Ovary (tissue), 10 donors: ENCODE measurements around the gene PRAMEF8. TPM values are rescaled to one million over a fixed set of nuclear protein-coding genes. Genes with fewer than 3 reads are reported as not detected.
"Not testable (repeated sequence)": the region's sequence is repeated elsewhere in the genome, so short reads cannot be mapped to it uniquely, and the experiment has no call there.

Experiments
- DNase-seq, 5 donors: peaks; one replicate each; pipeline ENCODE4 v3.0.0-alpha.2; 2019 to 2020
- H3K27ac ChIP-seq, 2 donors: fragments of 200-600 bp; one replicate each; pipeline versions ENCODE4 v1.5.1 to v1.8.0; 2019 to 2022
- H3K27me3 ChIP-seq: fragments of 200-600 bp; one replicate; pipeline ENCODE4 v1.8.0; 2022
- H3K36me3 ChIP-seq: fragments of 200-600 bp; sonication (generic); one replicate; pipeline ENCODE4 v1.5.1; 2019
- H3K4me1 ChIP-seq: one replicate; pipeline ENCODE4 v1.8.1; 2013; ENCODE audit warnings: mild to moderate bottlenecking, moderate library complexity; ENCODE audit not compliant: insufficient read depth
- H3K4me3 ChIP-seq: fragments of 200-600 bp; sonication (generic); one replicate; pipeline ENCODE4 v1.5.1; 2017
- H3K9me3 ChIP-seq, 2 donors: fragments of 200-600 bp in 1 of 2; sonication (generic) in 1 of 2; one replicate each; pipeline versions ENCODE4 v1.5.1 to v1.8.1; 2013 to 2019; ENCODE audit warnings: mild to moderate bottlenecking in 1 of 2, moderate library complexity in 1 of 2
- WGBS, 3 donors: extraction: QIAGEN DNeasy Blood & Tissue Kit in 1 of 3; methylation state at CpG; one replicate each; pipeline versions ENCODE4 v1.1.5 to v1.1.7; 2013 to 2017; 5-methylcytosine and 5-hydroxymethylcytosine counted together
- intact Hi-C, 4 donors: fragments of 100-400 bp; cut with DNase I; formaldehyde crosslinking; loops; one replicate each; pipeline versions ENCODE4 v1.11.0 to v1.15.1; 2022 to 2023
- long read RNA-seq, 3 donors: library from polyadenylated mRNA in 2 of 3; unstranded in 2 of 3; transcript quantifications; one replicate each; pipeline ENCODE4 v2.0.0 and lab custom pipeline, GENCODE V29; 2021 to 2026
- polyA plus RNA-seq, 2 donors: library from polyadenylated mRNA; stranded (reverse); fragments of 200-250 nt in 1 of 2; fragments of 350-450 nt in 1 of 2; fragmentation: Illumina TruSeq in 1 of 2; extraction: RNeasy Lipid Tissue Mini Kit (QIAGEN cat#74804) in 1 of 2; gene quantifications; one replicate each; pipeline ENCODE4 v1.2.3, GENCODE V29; 2013 to 2014
- total RNA-seq, 7 donors: library from RNA; depleted of rRNA in 2 of 7; stranded (reverse); fragments of >200 nt in 2 of 7; fragmentation: NEBNext Ultra II Directional in 3 of 7; extraction: Animal tissue kit (Norgen Biotek cat#: 25700) in 3 of 7; gene quantifications; one replicate each; pipeline versions ENCODE4 v1.1.0 to v1.2.4, GENCODE V29; 2016 to 2023
- donor health status: DM: no; HTN: no; CAD: no; lungs with moderate emphysema.
- donor health status: DM: no; HTN: no; CAD: no.
- donor health status: Bipolar disorder and iron deficiency.
- donor health status: DM: yes; HTN: yes; CAD: no.
- donor health status: DM: no; HTN: no; CAD: no.
- donor health status: DM: yes; HTN: yes; CAD: no.

PRAMEF8 gene
- total RNA-seq (not detected), polyA plus RNA-seq (not detected)
- long read RNA-seq, donor 1, result 0 reads
- long read RNA-seq, donor 2, result 0 reads
- long read RNA-seq, donor 3, result 0 reads

DNA sequence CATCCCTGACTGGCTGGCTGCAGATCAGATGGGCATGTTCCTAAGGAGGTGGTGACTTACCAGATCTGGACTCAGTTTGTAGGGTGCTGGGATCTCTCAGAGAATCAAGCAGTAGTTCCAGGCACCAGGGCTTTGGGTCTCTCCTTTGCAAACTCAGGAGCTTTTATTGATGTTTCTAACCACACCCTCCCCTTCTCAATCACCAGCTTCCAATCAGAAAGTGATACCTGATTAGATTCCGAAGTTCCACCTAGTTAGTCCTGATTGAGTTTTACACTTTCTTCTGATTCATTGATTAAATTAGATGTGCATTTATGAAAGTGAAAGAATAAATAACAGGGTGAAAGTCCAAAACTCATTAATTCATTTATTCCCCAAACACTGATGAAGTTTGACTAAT lies at the start of gene PRAMEF8:
TSS of gene PRAMEF8 (minus strand) at position 101 of the 400 bp plus-strand sequence. CDS start 1,046 bp downstream, outside the sequence.
- H3K27ac ChIP-seq, H3K4me1 ChIP-seq, H3K27me3 ChIP-seq, H3K36me3 ChIP-seq, H3K4me3 ChIP-seq, DNase-seq, intact Hi-C loops, H3K9me3 ChIP-seq: not testable (repeated sequence)
- WGBS, 3 donors, result no CpG with 5 or more reads among the region's 1 CpG

- H3K27ac ChIP-seq, intact Hi-C loops, H3K9me3 ChIP-seq, H3K27me3 ChIP-seq, H3K4me1 ChIP-seq, DNase-seq, H3K4me3 ChIP-seq, H3K36me3 ChIP-seq: not testable (repeated sequence)
- 47 to 73% (median 69%) methylated on average over 3 to 4 of the region's 4 CpGs for WGBS, 3 donors
These were observed 30.3 kb upstream of the PRAMEF8 start, which contains the start of gene PRAMEF15 for GRCh38 chr1:13315281-13315680. PRAMEF15 (plus strand) TSS chr1:13315581; CDS start chr1:13318408, 2,827 bp downstream.

DNA sequence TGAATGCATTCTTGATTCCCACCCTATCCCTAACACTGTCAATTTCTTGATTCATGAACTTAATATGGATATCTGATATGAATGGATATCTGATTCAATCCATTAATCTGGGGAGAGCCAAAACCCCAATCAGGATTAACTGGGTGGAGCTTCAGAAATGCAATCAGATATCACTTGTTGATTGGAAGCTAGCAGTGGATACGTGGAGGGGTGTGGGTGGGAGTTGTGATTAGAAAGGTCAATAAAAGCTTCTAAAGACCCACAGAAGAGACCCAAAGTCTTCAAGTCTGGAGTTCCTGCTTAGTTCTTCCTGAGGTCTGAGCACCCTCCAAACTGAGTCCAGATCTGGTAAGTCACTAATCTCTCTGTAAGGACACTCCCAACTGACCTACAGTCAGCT lies 18.3 kb upstream of the PRAMEF8 start, which contains the start of gene PRAMEF33:
TSS of gene PRAMEF33 (plus strand) at position 301 of the 400 bp plus-strand sequence. CDS start 2,416 bp downstream, outside the sequence.
- no CpG with 5 or more reads among the region's 1 CpG for WGBS, 3 donors
- H3K4me3 ChIP-seq, H3K4me1 ChIP-seq, DNase-seq, intact Hi-C loops, H3K27me3 ChIP-seq, H3K9me3 ChIP-seq, H3K27ac ChIP-seq, H3K36me3 ChIP-seq: not testable (repeated sequence)

GRCh38 chr1:13302197-13302596 lies 17.3 kb upstream of the PRAMEF8 start:
- H3K9me3 ChIP-seq, H3K4me1 ChIP-seq, H3K4me3 ChIP-seq, intact Hi-C loops, H3K27me3 ChIP-seq, H3K27ac ChIP-seq, DNase-seq, H3K36me3 ChIP-seq: not testable (repeated sequence)

GRCh38 chr1:13298699-13299098 lies 13.8 kb upstream of the PRAMEF8 start:
- H3K4me3 ChIP-seq, H3K4me1 ChIP-seq, H3K27ac ChIP-seq, DNase-seq, H3K36me3 ChIP-seq, H3K9me3 ChIP-seq, intact Hi-C loops, H3K27me3 ChIP-seq: not testable (repeated sequence)
- WGBS, 3 donors, result 93 to 98% methylated on average over 12 to 14 of the region's 27 CpGs; no CpG with 5 or more reads in 1 of the 3 donors

GRCh38 chr1:13297216-13297931 lies 12.4 kb upstream of the PRAMEF8 start:
- intact Hi-C loops, H3K4me3 ChIP-seq: not testable (repeated sequence)
- 91 to 93% (median 93%) methylated on average over 2 of the region's 5 CpGs for WGBS, 3 donors

DNA sequence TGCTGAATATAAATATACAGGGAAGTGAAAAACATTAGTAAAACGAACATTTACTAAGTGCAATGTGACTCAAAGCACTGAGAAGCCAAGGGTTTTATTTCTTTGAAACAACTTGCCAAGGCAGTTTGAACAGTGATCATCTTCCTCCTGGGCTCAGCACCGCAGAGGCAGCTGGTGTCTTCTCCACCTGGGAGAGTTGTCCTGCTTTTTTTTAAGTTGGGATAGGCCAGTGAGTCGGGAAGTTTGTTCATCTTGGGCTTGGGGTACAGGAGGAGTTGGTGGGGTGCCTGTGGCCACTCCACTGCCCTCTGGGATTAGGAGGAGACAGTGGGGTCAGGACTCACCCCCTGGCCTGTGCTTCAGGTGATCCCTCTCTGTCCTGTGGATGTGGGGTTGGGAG lies 4.1 kb upstream of the PRAMEF8 start:
- WGBS, 3 donors, result 67 to 80% methylated on average over 2 of the region's 3 CpGs; no CpG with 5 or more reads in 1 of the 3 donors

More at GRCh38 chr1:13297216-13297931, 12.4 kb upstream of the PRAMEF8 start:
- H3K4me1 ChIP-seq, H3K27me3 ChIP-seq, H3K27ac ChIP-seq, H3K9me3 ChIP-seq, H3K36me3 ChIP-seq, DNase-seq: not testable (repeated sequence)

DNA sequence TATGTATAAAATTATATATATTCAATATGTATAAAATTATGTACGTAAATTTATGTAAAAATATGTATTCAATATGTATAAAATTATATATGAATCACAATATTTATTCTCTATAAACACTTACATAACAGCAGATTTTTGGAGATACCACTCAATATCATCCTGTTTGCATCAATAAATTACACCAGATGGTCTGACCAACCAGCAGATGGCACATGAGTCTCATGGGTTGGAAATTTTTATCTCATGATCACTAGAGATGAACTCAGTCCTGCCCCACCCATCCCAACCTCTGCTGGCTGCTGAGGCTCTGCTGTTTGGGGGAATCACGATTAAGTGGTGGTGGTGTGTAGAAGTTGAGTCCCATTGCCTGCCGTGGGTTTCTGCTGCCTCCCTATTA lies 5.3 kb downstream of the PRAMEF8 start:
- H3K4me3 ChIP-seq, H3K27ac ChIP-seq, H3K9me3 ChIP-seq, intact Hi-C loops, H3K4me1 ChIP-seq, H3K36me3 ChIP-seq, DNase-seq, H3K27me3 ChIP-seq: not testable (repeated sequence)
- 60 to 77% (median 65%) methylated on average over 3 of the region's 3 CpGs for WGBS, 3 donors

More for the DNA sequence above, 4.1 kb upstream of the PRAMEF8 start:
- H3K36me3 ChIP-seq, DNase-seq, H3K4me1 ChIP-seq, H3K4me3 ChIP-seq, H3K27ac ChIP-seq, intact Hi-C loops, H3K27me3 ChIP-seq, H3K9me3 ChIP-seq: not testable (repeated sequence)

GRCh38 chr1:13277016-13277415 lies 7.9 kb downstream of the PRAMEF8 start:
- intact Hi-C loops, H3K4me3 ChIP-seq: not testable (repeated sequence)

GRCh38 chr1:13265124-13265523 lies 19.8 kb downstream of the PRAMEF8 start:
- intact Hi-C loops, H3K27ac ChIP-seq, H3K9me3 ChIP-seq, H3K36me3 ChIP-seq, H3K27me3 ChIP-seq, DNase-seq, H3K4me3 ChIP-seq, H3K4me1 ChIP-seq: not testable (repeated sequence)
- WGBS, 3 donors, result 50% methylated on average over 2 of the region's 3 CpGs; no CpG with 5 or more reads in 2 of the 3 donors

More at GRCh38 chr1:13277016-13277415, 7.9 kb downstream of the PRAMEF8 start:
- 44 to 62% methylated on average over 4 to 6 of the region's 6 CpGs; no CpG with 5 or more reads in 1 of the 3 donors for WGBS, 3 donors
- not testable (repeated sequence) for H3K4me1 ChIP-seq, H3K9me3 ChIP-seq, H3K27me3 ChIP-seq, DNase-seq, H3K36me3 ChIP-seq, H3K27ac ChIP-seq

- H3K27ac ChIP-seq, H3K4me3 ChIP-seq, H3K36me3 ChIP-seq, H3K4me1 ChIP-seq, H3K27me3 ChIP-seq, intact Hi-C loops, H3K9me3 ChIP-seq, DNase-seq: not testable (repeated sequence)
- WGBS, 3 donors, result 89 to 100% methylated on average over 1 to 2 of the region's 5 CpGs; no CpG with 5 or more reads in 1 of the 3 donors
These were observed 31.0 kb downstream of the PRAMEF8 start, which contains the start of gene PRAMEF5 for GRCh38 chr1:13253898-13254297. PRAMEF5 (plus strand) TSS chr1:13254198; CDS start chr1:13259269, 5,071 bp downstream.

DNA sequence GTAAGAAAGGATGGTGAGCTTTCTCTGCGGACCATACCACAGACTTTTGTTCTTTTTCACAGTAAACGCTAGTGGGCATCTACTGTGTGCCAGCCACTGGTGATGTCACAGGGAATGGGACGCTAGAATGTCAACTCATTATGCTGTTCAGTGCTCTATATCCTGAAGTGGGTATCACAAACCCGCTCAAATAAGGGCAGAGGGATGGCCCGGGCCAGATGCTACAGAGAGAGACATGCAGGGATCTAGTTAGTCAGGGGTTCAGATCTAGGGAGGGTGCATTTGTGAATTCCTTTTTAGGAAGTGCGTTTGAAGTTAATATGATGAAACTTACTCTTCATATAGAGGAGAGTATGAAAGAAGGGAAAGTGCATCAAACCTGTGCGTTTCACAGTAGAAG lies 37.8 kb downstream of the PRAMEF8 start:
- H3K9me3 ChIP-seq, DNase-seq, H3K27me3 ChIP-seq, H3K27ac ChIP-seq, H3K4me3 ChIP-seq, intact Hi-C loops, H3K4me1 ChIP-seq, H3K36me3 ChIP-seq: not testable (repeated sequence)
- 74 to 77% (median 74%) methylated on average over 6 to 7 of the region's 7 CpGs for WGBS, 3 donors
